Measurements from ENCODE around the gene APOC1.

Gene APOC1

GRCh38 chr19:44871809-44872208 is 42.6 kb upstream of the APOC1 start:
- Histone ChIP-seq H3K4me1 (ENCODE audit: control insufficient read depth in 1 of 2, insufficient read depth in 1 of 2, low read depth in 1 of 2, low read length in 1 of 2) (peaks cover 14 to 25% of the 10 kb centered on the region in 2 experiments), H3K9me3 (no peaks in the 10 kb centered on the region), H3K4me3 (ENCODE audit: low read depth in 1 of 2, low read length in 1 of 2) (no peak overlapping the region), H3K27ac (peak overlapping the region; percentile 85), H3K27me3 (no peaks in the 10 kb centered on the region), H3K36me3 (peaks cover 52% of the 10 kb centered on the region)
- no peak for TF ChIP-seq CTCF (IDR thresholded peaks at IDR 0.05)

- no peak for TF ChIP-seq CTCF (IDR thresholded peaks at IDR 0.05)
- H3K4me3 ChIP-seq (ENCODE audit: low read depth in 1 of 2, low read length in 1 of 2), result no peak overlapping the region
- no peaks in the 10 kb centered on the region for H3K9me3 ChIP-seq
- peaks cover 60% of the 10 kb centered on the region for H3K36me3 ChIP-seq
- peaks cover 14 to 19% of the 10 kb centered on the region in 2 experiments for H3K4me1 ChIP-seq (ENCODE audit: control insufficient read depth in 1 of 2, insufficient read depth in 1 of 2, low read depth in 1 of 2, low read length in 1 of 2)
- H3K27me3 ChIP-seq, result no peaks in the 10 kb centered on the region
- no peak overlapping the region for H3K27ac ChIP-seq
Measured at GRCh38 chr19:44872661-44873060, 41.7 kb upstream of the APOC1 start.

DNA sequence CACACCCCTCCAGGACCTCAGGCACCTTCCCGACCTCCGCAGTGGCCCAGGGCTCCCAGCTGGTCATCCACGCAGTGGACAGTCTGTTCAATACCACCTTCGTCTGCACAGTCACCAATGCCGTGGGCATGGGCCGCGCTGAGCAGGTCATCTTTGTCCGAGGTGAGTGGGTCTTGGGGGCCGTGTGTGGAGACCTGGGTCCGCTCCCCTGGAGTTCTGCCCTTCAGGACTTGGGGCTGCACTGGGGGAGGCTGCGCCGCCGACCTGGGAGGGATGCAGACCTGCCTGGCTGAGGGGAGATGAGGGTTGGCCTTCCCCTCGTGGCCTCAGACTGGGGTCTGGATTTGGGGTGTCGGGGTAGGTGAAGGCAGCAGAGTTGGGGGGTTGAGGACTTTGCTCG is 40.1 kb upstream of the APOC1 start:
- Histone ChIP-seq H3K27me3 (no peaks in the 10 kb centered on the region), H3K36me3 (peaks cover 77% of the 10 kb centered on the region), H3K27ac (no peak overlapping the region), H3K9me3 (no peaks in the 10 kb centered on the region), H3K4me1 (ENCODE audit: control insufficient read depth in 1 of 2, insufficient read depth in 1 of 2, low read depth in 1 of 2, low read length in 1 of 2) (peaks cover 9 to 14% of the 10 kb centered on the region in 2 experiments), H3K4me3 (ENCODE audit: low read depth in 1 of 2, low read length in 1 of 2) (no peak overlapping the region)
- no peak for TF ChIP-seq CTCF (IDR thresholded peaks at IDR 0.05)

- Histone ChIP-seq H3K36me3 (peaks cover 85% of the 10 kb centered on the region), H3K27me3 (no peaks in the 10 kb centered on the region), H3K4me3 (ENCODE audit: low read depth in 1 of 2, low read length in 1 of 2) (no peak overlapping the region), H3K9me3 (no peaks in the 10 kb centered on the region), H3K27ac (no peak overlapping the region), H3K4me1 (ENCODE audit: control insufficient read depth in 1 of 2, insufficient read depth in 1 of 2, low read depth in 1 of 2, low read length in 1 of 2) (peaks cover 0 to under 1% of the 10 kb centered on the region in 2 experiments)
- no peak for TF ChIP-seq CTCF (IDR thresholded peaks at IDR 0.05)
Measured at GRCh38 chr19:44875666-44876451, 38.5 kb upstream of the APOC1 start.

DNA sequence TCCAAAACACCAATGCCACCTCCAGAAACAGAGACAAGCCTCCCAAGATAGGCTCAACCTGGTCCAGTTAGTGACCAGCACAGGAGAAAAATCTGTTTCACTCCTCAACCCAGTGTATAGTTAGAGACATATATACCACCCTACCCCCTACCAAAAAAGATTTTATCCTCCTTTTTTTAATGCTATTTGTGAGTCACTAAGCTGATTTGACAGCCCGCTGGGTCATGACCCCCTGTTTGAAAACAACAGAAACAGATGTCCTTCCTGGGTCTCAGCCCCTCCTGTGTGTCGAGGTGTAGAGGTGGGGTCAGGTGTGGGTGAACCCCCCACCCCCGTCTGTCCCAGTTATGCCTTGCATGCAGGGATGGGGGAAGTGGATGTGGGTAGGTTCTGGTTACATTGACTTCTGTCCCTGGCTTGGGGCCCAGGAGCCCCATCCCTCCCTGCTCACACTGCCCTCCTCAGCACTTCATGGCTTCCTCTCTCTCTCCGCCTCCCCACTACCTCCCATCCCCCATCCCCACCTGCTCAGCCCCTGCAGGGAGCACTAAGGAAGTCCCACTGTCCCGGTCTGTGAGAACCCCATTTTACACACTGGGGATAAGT is 37.4 kb upstream of the APOC1 start:
- Histone ChIP-seq H3K4me1 (ENCODE audit: control insufficient read depth in 1 of 2, insufficient read depth in 1 of 2, low read depth in 1 of 2, low read length in 1 of 2) (no peaks in the 10 kb centered on the region), H3K36me3 (peaks cover 78% of the 10 kb centered on the region), H3K4me3 (ENCODE audit: low read depth in 1 of 2, low read length in 1 of 2) (no peak overlapping the region), H3K27ac (peak overlapping the region; percentile 8), H3K9me3 (no peaks in the 10 kb centered on the region), H3K27me3 (no peaks in the 10 kb centered on the region)
- TF ChIP-seq CTCF (IDR thresholded peaks at IDR 0.05), result no peak
